ENCODE data around the gene MAP3K4. TPM values are rescaled to one million over a fixed set of nuclear protein-coding genes. Genes with fewer than 3 reads are reported as not detected.
A peak's percentile ranks its signal among the peaks of the same experiment; 100 is the strongest.

The MAP3K4 gene
- total RNA-seq, 3 donors from 2014 or later = 24.6 to 49.2 (median 45.2) TPM

- no peaks in the 10 kb centered on the region for H3K27me3 ChIP-seq
- TF ChIP-seq POLR2A (IDR thresholded peaks at IDR 0.05) (no peak), POLR2AphosphoS5 (IDR thresholded peaks at IDR 0.05) (no peak)
- TF ChIP-seq, protein P1, sequence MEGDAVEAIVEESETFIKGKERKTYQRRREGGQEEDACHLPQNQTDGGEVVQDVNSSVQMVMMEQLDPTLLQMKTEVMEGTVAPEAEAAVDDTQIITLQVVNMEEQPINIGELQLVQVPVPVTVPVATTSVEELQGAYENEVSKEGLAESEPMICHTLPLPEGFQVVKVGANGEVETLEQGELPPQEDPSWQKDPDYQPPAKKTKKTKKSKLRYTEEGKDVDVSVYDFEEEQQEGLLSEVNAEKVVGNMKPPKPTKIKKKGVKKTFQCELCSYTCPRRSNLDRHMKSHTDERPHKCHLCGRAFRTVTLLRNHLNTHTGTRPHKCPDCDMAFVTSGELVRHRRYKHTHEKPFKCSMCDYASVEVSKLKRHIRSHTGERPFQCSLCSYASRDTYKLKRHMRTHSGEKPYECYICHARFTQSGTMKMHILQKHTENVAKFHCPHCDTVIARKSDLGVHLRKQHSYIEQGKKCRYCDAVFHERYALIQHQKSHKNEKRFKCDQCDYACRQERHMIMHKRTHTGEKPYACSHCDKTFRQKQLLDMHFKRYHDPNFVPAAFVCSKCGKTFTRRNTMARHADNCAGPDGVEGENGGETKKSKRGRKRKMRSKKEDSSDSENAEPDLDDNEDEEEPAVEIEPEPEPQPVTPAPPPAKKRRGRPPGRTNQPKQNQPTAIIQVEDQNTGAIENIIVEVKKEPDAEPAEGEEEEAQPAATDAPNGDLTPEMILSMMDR (IDR thresholded peaks at IDR 0.05) = no peak
- H3K9me3 ChIP-seq = no peaks in the 10 kb centered on the region
- intact Hi-C loops (cut with DNase I; ENCODE audit: low total_unique reads) = no loop called here
- H3K4me3 ChIP-seq = no peak overlapping the region
- peak overlapping the region in 1 of 2 donors; percentile 34 for H3K27ac ChIP-seq
- no peaks in the 10 kb centered on the region for H3K36me3 ChIP-seq
- DNase-seq (ENCODE audit: low spot score in 2 of 2) = no peak
- no peaks in the 10 kb centered on the region for H3K4me1 ChIP-seq
Measured at GRCh38 chr6:161079566-161080262, 88.1 kb downstream of the MAP3K4 start.

DNA sequence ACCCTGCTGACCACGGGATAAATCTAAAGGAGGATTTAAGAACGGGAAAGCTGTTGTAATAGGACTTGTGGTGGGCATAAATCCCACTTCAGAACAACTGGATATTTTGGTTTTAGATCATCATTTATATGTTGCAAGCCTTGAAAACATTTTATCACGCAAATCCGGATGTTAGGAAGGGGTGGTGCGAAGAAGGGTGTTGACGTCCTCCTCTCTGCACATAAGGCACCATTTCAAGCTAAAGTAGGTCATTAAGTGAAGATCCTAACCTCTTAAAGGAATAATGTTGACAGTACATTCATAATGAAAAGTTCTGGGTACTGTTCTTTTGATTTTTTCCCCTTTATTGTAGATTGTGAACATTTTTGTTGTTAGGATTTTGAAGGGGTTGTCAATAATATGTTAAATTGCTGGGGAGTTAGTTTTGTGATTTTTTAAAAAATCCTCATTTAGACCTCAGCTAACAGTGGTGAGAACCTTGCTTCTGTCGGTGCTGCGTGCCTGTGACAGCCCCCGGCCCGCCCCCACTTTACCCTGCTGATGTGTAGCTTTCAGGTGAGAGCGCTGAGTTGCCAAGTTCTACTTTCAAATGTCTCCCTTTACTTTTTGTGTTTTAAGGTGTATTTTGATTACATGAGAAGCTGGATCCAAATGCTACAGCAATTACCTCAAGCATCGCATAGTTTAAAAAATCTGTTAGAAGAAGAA, 88.8 kb downstream of the MAP3K4 start:
- TF ChIP-seq POLR2AphosphoS5 (IDR thresholded peaks at IDR 0.05) (no peak), POLR2A (IDR thresholded peaks at IDR 0.05) (no peak)
- TF ChIP-seq, protein P1 (IDR thresholded peaks at IDR 0.05) = no peak
- Histone ChIP-seq H3K36me3 (no peaks in the 10 kb centered on the region), H3K4me1 (no peaks in the 10 kb centered on the region), H3K27ac (peak overlapping the region in 1 of 2 donors; percentile 20), H3K4me3 (no peak overlapping the region), H3K27me3 (no peaks in the 10 kb centered on the region), H3K9me3 (no peaks in the 10 kb centered on the region)
- no peak for DNase-seq (ENCODE audit: low spot score in 2 of 2)
- intact Hi-C loops (cut with DNase I; ENCODE audit: low total_unique reads) = no loop called here

- no peak for DNase-seq (ENCODE audit: low spot score in 2 of 2)
- TF ChIP-seq POLR2A (IDR thresholded peaks at IDR 0.05) (no peak), POLR2AphosphoS5 (IDR thresholded peaks at IDR 0.05) (no peak)
- TF ChIP-seq, protein P1 (IDR thresholded peaks at IDR 0.05) = no peak
- Histone ChIP-seq H3K4me3 (no peak overlapping the region), H3K4me1 (no peaks in the 10 kb centered on the region), H3K27me3 (no peaks in the 10 kb centered on the region), H3K27ac (no peak overlapping the region), H3K9me3 (no peaks in the 10 kb centered on the region), H3K36me3 (no peaks in the 10 kb centered on the region)
- intact Hi-C loops (cut with DNase I; ENCODE audit: low total_unique reads) = loop anchor here (1.0 kb wide), 1 partner anchor 11 kb away; no protein-coding TSS in a partner anchor
Measured at GRCh38 chr6:161082215-161082614, 90.6 kb downstream of the MAP3K4 start.

DNA sequence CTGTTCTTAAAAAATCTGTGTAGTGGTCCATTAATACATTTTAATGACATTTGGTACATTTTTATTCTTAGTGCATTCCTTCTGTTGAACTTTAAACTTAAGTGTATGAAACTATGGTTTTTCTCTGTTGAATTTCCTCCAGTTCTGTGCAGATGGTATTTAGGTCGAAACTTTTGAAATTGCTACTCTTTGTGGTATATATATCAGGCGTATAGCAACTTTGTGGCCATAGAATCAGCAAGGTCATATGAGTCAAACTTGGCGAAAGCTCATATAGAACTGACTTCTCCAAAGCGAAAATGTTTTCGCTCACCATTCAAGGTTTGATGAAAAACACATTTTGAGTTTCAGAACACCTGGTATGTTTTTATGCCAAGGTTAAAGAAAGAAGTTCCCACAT, 93.7 kb downstream of the MAP3K4 start:
- H3K36me3 ChIP-seq = peaks cover 13% of the 10 kb centered on the region
- H3K4me3 ChIP-seq = no peak overlapping the region
- no peak for DNase-seq (ENCODE audit: low spot score in 2 of 2)
- no peak overlapping the region for H3K27ac ChIP-seq
- H3K4me1 ChIP-seq = no peaks in the 10 kb centered on the region
- intact Hi-C loops (cut with DNase I; ENCODE audit: low total_unique reads) = no loop called here
- no peaks in the 10 kb centered on the region for H3K9me3 ChIP-seq
- no peaks in the 10 kb centered on the region for H3K27me3 ChIP-seq
- TF ChIP-seq, protein P1 (IDR thresholded peaks at IDR 0.05) = no peak
- TF ChIP-seq POLR2A (IDR thresholded peaks at IDR 0.05) (no peak), POLR2AphosphoS5 (IDR thresholded peaks at IDR 0.05) (no peak)

DNA sequence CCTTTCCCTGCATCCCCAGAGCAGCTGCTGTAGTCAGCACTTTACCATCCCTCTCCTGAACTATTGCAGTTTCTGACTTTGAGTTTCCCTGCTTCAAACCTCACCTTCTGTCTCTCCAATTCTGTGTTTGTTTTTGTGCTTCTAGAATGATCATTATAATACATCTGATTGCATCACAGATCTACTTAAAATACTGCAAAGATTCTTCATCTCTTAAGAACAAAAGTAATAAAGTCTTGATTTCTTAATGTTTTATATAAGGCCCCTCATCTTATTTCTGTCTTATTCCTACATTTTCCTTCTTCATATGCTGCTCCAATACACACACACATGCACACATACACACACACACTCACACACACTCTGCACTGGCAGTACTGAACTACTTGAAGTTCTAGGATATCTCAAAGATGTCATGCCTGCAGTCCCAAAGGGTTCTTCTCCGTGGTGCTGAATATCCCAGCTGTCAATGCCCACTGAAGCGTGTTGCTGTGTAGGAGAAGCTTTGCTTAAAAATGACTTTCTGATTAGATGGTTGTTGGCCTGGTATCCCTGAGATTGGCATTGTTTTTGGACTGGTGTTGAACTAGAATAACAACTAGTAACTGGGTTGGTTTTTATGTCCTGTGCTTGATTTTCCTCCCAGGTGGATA, 97.2 kb downstream of the MAP3K4 start:
- TF ChIP-seq, protein P1 (IDR thresholded peaks at IDR 0.05) = no peak
- no peak for TF ChIP-seq POLR2A (IDR thresholded peaks at IDR 0.05)
- TF ChIP-seq POLR2AphosphoS5 (IDR thresholded peaks at IDR 0.05) = no peak
- Histone ChIP-seq H3K9me3 (no peaks in the 10 kb centered on the region), H3K4me3 (no peak overlapping the region), H3K27me3 (no peaks in the 10 kb centered on the region), H3K36me3 (peaks cover 13% of the 10 kb centered on the region), H3K27ac (no peak overlapping the region), H3K4me1 (no peaks in the 10 kb centered on the region)
- intact Hi-C loops (cut with DNase I; ENCODE audit: low total_unique reads) = no loop called here
- no peak for DNase-seq (ENCODE audit: low spot score in 2 of 2)

All from breast epithelium (tissue), 4 donors.